HG02943 (cell line): ENCODE data around the gene CXCR4.
"Not testable (repeated sequence)": the region's sequence is repeated elsewhere in the genome, so short reads cannot be mapped to it uniquely, and the experiment has no call there.

ENCODE experiments used
- ATAC-seq: cut with Tn5 transposase; IDR thresholded peaks from one replicate; pipeline ENCODE4 v1.9.1; 2021; ENCODE audit warnings: mild to moderate bottlenecking, low read depth, moderate library complexity; ENCODE audit not compliant: unreplicated experiment

CXCR4 gene

GRCh38 chr2:136116151-136116812, 1.7 kb downstream of the CXCR4 start:
- ATAC-seq, result peak; percentile 19

- ATAC-seq, result no peak
These were observed 2.7 kb downstream of the CXCR4 start for GRCh38 chr2:136115183-136115761.

GRCh38 chr2:136114382-136114781, 3.6 kb downstream of the CXCR4 start:
- no peak for ATAC-seq

- no peak for ATAC-seq
These were observed 4.6 kb downstream of the CXCR4 start for GRCh38 chr2:136113209-136113971.

- no peak for ATAC-seq
These were observed 5.4 kb downstream of the CXCR4 start for GRCh38 chr2:136112317-136113208.

GRCh38 chr2:136111711-136112110, 6.2 kb downstream of the CXCR4 start:
- ATAC-seq, result no peak

GRCh38 chr2:136110526-136110925, 7.4 kb downstream of the CXCR4 start:
- ATAC-seq, result no peak

- ATAC-seq, result no peak
These were observed 9.5 kb downstream of the CXCR4 start for GRCh38 chr2:136108463-136108862.

GRCh38 chr2:136107051-136108033, 10.6 kb downstream of the CXCR4 start:
- ATAC-seq, result no peak

- no peak for ATAC-seq
These were observed 11.4 kb downstream of the CXCR4 start for GRCh38 chr2:136106505-136106904.

GRCh38 chr2:136104977-136105376, 13.0 kb downstream of the CXCR4 start:
- no peak for ATAC-seq

- no peak for ATAC-seq
These were observed 16.9 kb downstream of the CXCR4 start for GRCh38 chr2:136101042-136101441.

- no peak for ATAC-seq
These were observed 19.5 kb downstream of the CXCR4 start for GRCh38 chr2:136098441-136098840.

GRCh38 chr2:136093583-136093982, 24.4 kb downstream of the CXCR4 start:
- ATAC-seq, result no peak

GRCh38 chr2:136091899-136092298, 26.1 kb downstream of the CXCR4 start:
- ATAC-seq, result no peak

- ATAC-seq, result not testable (repeated sequence)
These were observed 30.0 kb downstream of the CXCR4 start for GRCh38 chr2:136087901-136088460.

- ATAC-seq, result no peak
These were observed 31.5 kb downstream of the CXCR4 start for GRCh38 chr2:136086253-136087016.

GRCh38 chr2:136085453-136086209, 32.3 kb downstream of the CXCR4 start:
- no peak for ATAC-seq
